DOHH2 (cell line): ENCODE data around the gene CAPRIN1.

Experiments used
- H3F3A ChIP-seq: fragments of 200-600 bp; sonication (generic), shearing (Covaris generic); 2 replicates; pipeline ENCODE4 v1.6.0; 2016; ENCODE audit warnings: antibody characterized with exemption, mild to moderate bottlenecking; ENCODE audit not compliant: control insufficient read depth, insufficient read depth
- H3K27ac ChIP-seq: fragments of 200-600 bp; sonication (generic); 2 replicates; pipeline ENCODE4 v1.5.1; 2014; ENCODE audit warnings: low read depth, mild to moderate bottlenecking, low read length, moderate library complexity
- H3K27me3 ChIP-seq: fragments of 200-600 bp; sonication (generic); 2 replicates; pipeline ENCODE4 v1.6.1; 2014; ENCODE audit warnings: mild to moderate bottlenecking, low read length, mixed read lengths; ENCODE audit not compliant: control insufficient read depth
- H3K36me3 ChIP-seq: fragments of 200-600 bp; sonication (generic); 2 replicates; pipeline ENCODE4 v1.6.1; 2014; ENCODE audit warnings: mild to moderate bottlenecking, low read length, moderate library complexity, mixed read lengths; ENCODE audit not compliant: control insufficient read depth
- H3K4me1 ChIP-seq: fragments of 200-600 bp; sonication (generic); 2 replicates; pipeline ENCODE4 v1.6.1; 2014; ENCODE audit warnings: mild to moderate bottlenecking, low read length, mixed read lengths; ENCODE audit not compliant: control insufficient read depth
- H3K4me2 ChIP-seq: fragments of 200-600 bp; sonication (generic); 2 replicates; pipeline ENCODE4 v1.6.0; 2014; ENCODE audit warnings: mild to moderate bottlenecking, low read length, moderate library complexity
- H3K4me3 ChIP-seq: fragments of 200-600 bp; sonication (generic); 2 replicates; pipeline ENCODE4 v1.5.1; 2014; ENCODE audit warnings: mild to moderate bottlenecking, low read length, mixed read lengths
- H3K79me2 ChIP-seq: fragments of 200-600 bp; sonication (generic); 2 replicates; pipeline ENCODE4 v1.6.1; 2014; ENCODE audit warnings: mild to moderate bottlenecking, low read length, mixed read lengths; ENCODE audit not compliant: control insufficient read depth
- H3K9me2 ChIP-seq: fragments of 200-600 bp; sonication (generic); replicated peaks from 2 replicates; pipeline ENCODE4 v1.6.1; 2014; ENCODE audit warnings: mild to moderate bottlenecking, low read length, mixed read lengths; ENCODE audit not compliant: control insufficient read depth
- H3K9me3 ChIP-seq: fragments of 200-600 bp; sonication (generic); 2 replicates; pipeline ENCODE4 v1.6.1; 2014; ENCODE audit warnings: antibody characterized with exemption, low read length, mixed read lengths; ENCODE audit not compliant: control insufficient read depth, insufficient read depth
- H4K20me1 ChIP-seq: fragments of 200-600 bp; sonication (generic); 2 replicates; pipeline ENCODE4 v1.6.0; 2014; ENCODE audit warnings: low read depth, mild to moderate bottlenecking, antibody characterized with exemption, low read length, moderate library complexity; ENCODE audit not compliant: control insufficient read depth, insufficient read depth
- EZH2phosphoT487 ChIP-seq: fragments of 200-600 bp; sonication (generic); IDR thresholded peaks from 2 replicates; pipeline ENCODE4 v1.6.1; 2017; ENCODE audit warnings: borderline replicate concordance, mild to moderate bottlenecking, antibody characterized with exemption, low read length, moderate library complexity, mixed read lengths
- TF ChIP-seq, protein P1 (sequence below): fragments of 200-600 bp; sonication (generic); IDR thresholded peaks from one replicate; pipeline ENCODE4 v1.5.1; 2014; ENCODE audit warnings: antibody characterized with exemption, mild to moderate bottlenecking, low read depth, low read length; ENCODE audit not compliant: poor library complexity, severe bottlenecking

Gene CAPRIN1

DNA sequence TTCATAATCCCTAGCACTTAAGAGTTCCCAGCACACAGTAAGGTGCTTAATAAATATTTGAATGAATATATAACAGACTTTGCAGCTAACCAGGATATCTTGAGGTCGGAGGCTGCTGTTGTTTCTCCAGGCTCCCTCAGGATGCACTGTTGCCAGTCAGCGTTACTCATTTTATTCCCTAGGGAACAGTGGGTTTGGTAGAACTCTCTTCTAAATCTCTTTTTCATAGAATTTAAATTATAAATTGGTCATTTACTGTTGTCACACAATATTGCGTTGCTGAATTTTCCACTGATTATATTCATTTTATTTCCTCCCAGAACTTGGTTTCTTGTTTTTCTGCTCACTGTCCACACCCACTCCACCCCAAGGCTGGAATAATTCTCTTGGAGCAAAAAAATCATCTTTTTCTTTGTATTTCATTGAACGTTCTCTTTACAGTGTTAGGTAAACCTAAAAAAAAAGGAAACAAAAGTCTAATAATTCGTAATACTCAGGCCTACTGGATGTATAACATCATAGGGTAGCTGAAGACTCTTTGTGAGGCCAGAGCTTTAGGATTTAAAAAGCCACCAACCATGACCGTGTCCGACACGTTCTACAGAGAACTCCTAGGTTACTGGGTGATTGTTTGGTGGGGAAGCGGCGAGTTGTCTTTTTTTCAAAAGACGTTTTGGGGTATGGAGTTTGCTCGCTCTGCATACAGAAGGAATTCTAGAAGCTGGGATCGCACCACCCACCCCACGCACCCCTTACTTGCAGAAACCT lies 766 bp upstream of the CAPRIN1 start:
- H3K27me3 ChIP-seq = no peaks in the 10 kb centered on the region
- peaks cover 18% of the 10 kb centered on the region for H4K20me1 ChIP-seq
- H3K79me2 ChIP-seq = peaks cover 43% of the 10 kb centered on the region
- peak overlapping the region; percentile 87 for H3K27ac ChIP-seq
- no peaks in the 10 kb centered on the region for H3K9me3 ChIP-seq
- H3K9me2 ChIP-seq = no peaks in the 10 kb centered on the region
- H3K4me1 ChIP-seq = peaks cover 33% of the 10 kb centered on the region
- peaks cover 15% of the 10 kb centered on the region for H3F3A ChIP-seq
- TF ChIP-seq, protein P1, sequence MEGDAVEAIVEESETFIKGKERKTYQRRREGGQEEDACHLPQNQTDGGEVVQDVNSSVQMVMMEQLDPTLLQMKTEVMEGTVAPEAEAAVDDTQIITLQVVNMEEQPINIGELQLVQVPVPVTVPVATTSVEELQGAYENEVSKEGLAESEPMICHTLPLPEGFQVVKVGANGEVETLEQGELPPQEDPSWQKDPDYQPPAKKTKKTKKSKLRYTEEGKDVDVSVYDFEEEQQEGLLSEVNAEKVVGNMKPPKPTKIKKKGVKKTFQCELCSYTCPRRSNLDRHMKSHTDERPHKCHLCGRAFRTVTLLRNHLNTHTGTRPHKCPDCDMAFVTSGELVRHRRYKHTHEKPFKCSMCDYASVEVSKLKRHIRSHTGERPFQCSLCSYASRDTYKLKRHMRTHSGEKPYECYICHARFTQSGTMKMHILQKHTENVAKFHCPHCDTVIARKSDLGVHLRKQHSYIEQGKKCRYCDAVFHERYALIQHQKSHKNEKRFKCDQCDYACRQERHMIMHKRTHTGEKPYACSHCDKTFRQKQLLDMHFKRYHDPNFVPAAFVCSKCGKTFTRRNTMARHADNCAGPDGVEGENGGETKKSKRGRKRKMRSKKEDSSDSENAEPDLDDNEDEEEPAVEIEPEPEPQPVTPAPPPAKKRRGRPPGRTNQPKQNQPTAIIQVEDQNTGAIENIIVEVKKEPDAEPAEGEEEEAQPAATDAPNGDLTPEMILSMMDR = no peak
- no peak for TF ChIP-seq EZH2phosphoT487
- H3K4me3 ChIP-seq = peak overlapping the region; percentile 80
- peaks cover 38% of the 10 kb centered on the region for H3K36me3 ChIP-seq
- H3K4me2 ChIP-seq = peak overlapping the region; percentile 98

DNA sequence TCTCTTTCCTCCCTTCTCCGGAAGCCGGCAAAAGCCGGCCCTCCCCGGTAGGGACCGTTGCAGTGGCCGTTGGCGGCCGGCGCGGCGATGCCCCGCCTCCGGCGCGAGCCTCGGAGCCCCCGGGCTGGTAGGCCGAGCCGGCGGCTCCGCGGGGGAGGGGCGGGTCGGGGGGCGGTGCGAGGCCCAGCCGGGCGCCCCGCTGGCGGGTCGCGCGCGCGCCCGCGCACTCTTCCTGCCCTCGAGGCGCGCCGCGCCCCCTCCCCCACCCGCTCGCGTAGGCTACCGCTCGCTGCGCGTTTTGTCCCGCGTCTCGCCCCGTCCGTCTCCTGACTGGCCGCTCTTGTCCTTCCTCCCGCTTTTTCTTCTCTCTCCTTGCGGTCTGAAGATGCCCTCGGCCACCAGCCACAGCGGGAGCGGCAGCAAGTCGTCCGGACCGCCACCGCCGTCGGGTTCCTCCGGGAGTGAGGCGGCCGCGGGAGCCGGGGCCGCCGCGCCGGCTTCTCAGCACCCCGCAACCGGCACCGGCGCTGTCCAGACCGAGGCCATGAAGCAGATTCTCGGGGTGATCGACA lies 591 bp downstream of the CAPRIN1 start:
- Histone ChIP-seq H3K79me2 (peaks cover 57% of the 10 kb centered on the region), H3K4me1 (peaks cover 43% of the 10 kb centered on the region), H3K9me2 (no peaks in the 10 kb centered on the region), H3F3A (peaks cover 15% of the 10 kb centered on the region), H4K20me1 (peaks cover 21% of the 10 kb centered on the region), H3K36me3 (peaks cover 52% of the 10 kb centered on the region), H3K4me2 (peak overlapping the region; percentile 98), H3K27ac (peak overlapping the region; percentile 87), H3K9me3 (no peaks in the 10 kb centered on the region), H3K27me3 (no peaks in the 10 kb centered on the region), H3K4me3 (peak overlapping the region; percentile 80)
- TF ChIP-seq EZH2phosphoT487 = no peak
- TF ChIP-seq, protein P1 = no peak

DNA sequence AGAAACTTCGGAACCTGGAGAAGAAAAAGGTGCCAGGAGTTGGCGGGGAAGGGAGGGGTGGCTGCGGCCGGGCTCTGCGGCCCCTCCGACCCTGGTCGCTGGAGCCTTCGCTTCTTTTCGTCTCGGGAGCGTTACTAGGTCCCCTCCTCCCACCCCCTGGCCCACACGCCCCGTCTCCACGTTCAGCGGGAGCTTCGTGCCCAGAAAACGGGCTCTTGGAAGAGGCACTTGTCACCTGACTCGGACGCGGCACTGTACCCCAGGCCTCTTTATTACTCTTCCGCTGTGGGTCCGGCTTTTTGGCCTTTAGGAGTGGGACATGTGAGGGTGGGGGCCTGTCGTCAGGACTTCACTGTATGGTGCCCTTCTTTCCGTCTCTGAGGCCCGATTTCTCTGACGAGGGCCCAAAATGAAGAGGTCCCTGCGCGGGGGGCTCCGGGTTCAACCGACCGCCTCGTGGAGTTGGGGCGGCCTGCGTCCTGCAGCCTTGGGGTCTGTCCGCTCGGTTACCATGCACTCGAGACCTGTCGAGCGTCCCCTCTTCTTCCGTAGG lies 1.2 kb downstream of the CAPRIN1 start:
- Histone ChIP-seq H3K4me2 (peak overlapping the region; percentile 70), H3K4me3 (peak overlapping the region; percentile 80), H3K27ac (peak overlapping the region; percentile 84), H3K9me2 (no peaks in the 10 kb centered on the region), H3K4me1 (peaks cover 45% of the 10 kb centered on the region), H3F3A (peaks cover 15% of the 10 kb centered on the region), H3K27me3 (no peaks in the 10 kb centered on the region), H3K79me2 (peaks cover 63% of the 10 kb centered on the region), H3K9me3 (no peaks in the 10 kb centered on the region), H4K20me1 (peaks cover 23% of the 10 kb centered on the region), H3K36me3 (peaks cover 55% of the 10 kb centered on the region)
- TF ChIP-seq, protein P1 = no peak
- TF ChIP-seq EZH2phosphoT487 = no peak
